Kidney epithelial cell (primary cell): Measurements from ENCODE around the gene PTEN. TPM values are rescaled to one million over a fixed set of nuclear protein-coding genes. Genes with fewer than 3 reads are reported as not detected.
"Not testable (repeated sequence)": the region's sequence is repeated elsewhere in the genome, so short reads cannot be mapped to it uniquely, and the experiment has no call there.

Source experiments
- DNase-seq: peaks from one replicate; pipeline ENCODE4 v3.0.0-alpha.2; 2010; ENCODE audit warnings: low read depth
- H3K27me3 ChIP-seq: 2 replicates; pipeline ENCODE4 v1.6.0; 2011; ENCODE audit warnings: low read length; ENCODE audit not compliant: control insufficient read depth, insufficient read depth
- H3K36me3 ChIP-seq: 2 replicates; pipeline ENCODE4 v1.5.1; 2011; ENCODE audit warnings: low read length; ENCODE audit not compliant: control insufficient read depth, insufficient read depth
- H3K4me3 ChIP-seq: 2 replicates; pipeline ENCODE4 v1.5.1; 2011; ENCODE audit warnings: low read depth, mild to moderate bottlenecking, control low read depth, low read length
- CTCF ChIP-seq: IDR thresholded peaks from 2 replicates; pipeline ENCODE4 v1.5.1; 2011; ENCODE audit warnings: mild to moderate bottlenecking, moderate library complexity, low read length, control low read depth, inconsistent platforms; ENCODE audit not compliant: insufficient read depth, poor library complexity, severe bottlenecking
- total RNA-seq: library from RNA; depleted of rRNA; stranded (reverse); fragments of >200 nt; gene quantifications from 2 replicates; pipeline ENCODE4 v1.2.3, GENCODE V29; 2015

The PTEN gene
- total RNA-seq, 1 donor from 2014 or later, result 39.3 TPM

DNA sequence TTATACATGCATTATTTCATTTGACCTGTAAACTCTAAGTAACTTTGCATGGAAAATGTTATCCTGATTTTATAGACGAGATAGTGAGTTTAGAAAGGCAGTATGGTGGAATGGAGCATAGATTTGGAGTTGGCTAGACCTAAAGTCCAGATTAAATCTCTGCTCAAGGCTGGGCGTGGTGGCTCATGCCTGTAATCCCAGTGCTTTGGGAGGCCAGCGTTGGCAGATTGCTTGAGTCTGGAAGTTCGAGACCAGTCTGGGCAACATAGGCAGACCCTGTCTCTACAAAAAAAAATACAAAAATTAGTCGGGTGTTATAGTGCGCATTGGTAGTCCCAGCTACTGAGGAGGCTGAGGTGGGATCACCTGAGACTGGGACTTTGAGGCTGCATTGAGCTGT, 9.4 kb downstream of the PTEN start:
- Histone ChIP-seq H3K27me3 (no peaks in the 10 kb centered on the region), H3K36me3 (no peaks in the 10 kb centered on the region), H3K4me3 (no peak overlapping the region)
- DNase-seq, result no peak
- TF ChIP-seq CTCF, result no peak

DNA sequence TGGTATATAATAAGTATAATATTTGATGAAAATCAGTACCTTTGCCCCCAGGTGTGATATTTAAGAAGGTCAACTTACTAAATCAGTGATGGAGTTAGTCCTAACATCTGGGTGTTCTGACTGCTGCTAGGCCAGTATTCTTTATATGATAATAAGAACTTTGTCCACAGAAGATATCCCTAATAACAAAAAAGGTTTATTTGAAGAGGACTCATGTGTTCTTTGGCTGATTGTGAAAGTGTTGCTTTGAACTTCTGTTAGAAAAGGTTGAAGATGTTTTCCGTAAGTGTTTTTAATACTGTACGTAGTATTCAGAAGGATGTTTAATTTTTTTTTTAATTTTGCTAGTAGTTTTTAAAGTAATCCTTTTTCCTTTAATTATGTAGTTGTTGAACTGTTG, 10.2 kb downstream of the PTEN start:
- no peak overlapping the region for H3K4me3 ChIP-seq
- no peak for DNase-seq
- TF ChIP-seq CTCF, result no peak

DNA sequence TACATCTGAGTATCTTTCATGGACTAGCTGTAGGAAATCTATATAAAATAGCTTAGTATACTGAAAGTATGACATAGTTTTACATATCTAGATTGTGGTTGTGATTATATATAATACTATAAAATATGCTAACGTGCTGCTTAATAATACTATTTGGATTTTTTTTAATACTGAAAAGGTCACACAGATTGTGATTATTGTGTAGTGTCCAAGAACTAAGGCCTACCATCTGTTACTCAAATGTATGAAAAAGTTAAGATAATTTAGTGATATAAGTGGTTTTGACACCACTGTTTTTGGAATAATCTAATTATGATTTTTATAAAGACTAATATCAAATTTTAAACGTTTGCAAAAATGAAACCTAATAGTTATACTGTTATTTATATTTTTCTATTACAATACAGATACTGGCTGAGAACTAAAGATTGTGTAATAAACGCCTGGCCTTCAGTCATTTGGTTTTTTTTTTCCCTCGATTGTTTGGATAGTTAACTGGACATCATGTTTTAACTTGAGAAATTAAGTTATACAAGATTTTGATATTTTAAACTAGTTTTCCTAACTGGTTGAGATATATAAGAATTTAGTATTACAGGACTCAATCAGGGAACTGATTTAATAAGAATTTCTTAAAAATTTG, 12.6 kb downstream of the PTEN start:
- Histone ChIP-seq H3K27me3 (no peaks in the 10 kb centered on the region), H3K4me3 (no peak overlapping the region), H3K36me3 (no peaks in the 10 kb centered on the region)
- DNase-seq, result no peak
- TF ChIP-seq CTCF, result no peak

More for the DNA sequence above, 10.2 kb downstream of the PTEN start:
- H3K27me3 ChIP-seq, result no peaks in the 10 kb centered on the region
- H3K36me3 ChIP-seq, result no peaks in the 10 kb centered on the region

DNA sequence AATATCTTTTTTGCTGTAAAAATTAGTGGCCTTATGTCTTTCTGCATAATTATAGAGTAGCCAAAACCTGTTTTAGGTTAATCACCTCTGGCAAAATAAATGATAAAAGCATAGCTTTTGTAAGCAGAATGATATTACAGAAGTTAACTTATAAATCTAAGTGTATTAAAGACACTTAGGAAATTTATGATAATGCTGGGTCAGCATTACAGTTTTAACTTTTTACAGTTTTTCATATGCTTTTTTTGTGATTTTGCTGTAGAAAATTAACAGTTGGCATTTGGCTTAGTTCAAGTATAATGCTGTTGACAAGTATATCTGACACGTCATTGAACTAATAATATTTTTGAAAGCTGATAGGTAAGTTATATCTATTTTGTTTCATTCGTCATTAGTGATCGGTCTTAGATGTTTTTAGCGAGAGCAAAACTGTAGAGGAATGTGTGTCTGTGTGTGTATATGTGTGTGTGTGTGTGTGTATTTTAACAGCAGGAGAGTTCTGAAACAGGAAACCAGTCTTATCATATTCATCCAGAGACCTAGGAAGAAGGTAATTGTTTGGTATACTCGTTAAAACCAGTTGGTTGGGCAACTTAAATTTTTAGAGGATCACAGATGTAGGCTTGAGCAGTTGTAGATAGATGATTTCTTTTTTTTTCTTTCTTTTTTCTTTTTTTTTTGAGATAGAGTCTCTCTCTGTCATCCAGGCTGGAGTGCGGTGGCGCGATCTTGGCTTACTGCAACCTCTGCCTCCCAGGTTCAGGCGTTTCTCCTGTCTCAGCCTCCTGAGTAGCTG, 15.4 kb downstream of the PTEN start:
- Histone ChIP-seq H3K27me3 (no peaks in the 10 kb centered on the region), H3K4me3 (no peak overlapping the region), H3K36me3 (no peaks in the 10 kb centered on the region)
- TF ChIP-seq CTCF, result no peak
- DNase-seq, result no peak

DNA sequence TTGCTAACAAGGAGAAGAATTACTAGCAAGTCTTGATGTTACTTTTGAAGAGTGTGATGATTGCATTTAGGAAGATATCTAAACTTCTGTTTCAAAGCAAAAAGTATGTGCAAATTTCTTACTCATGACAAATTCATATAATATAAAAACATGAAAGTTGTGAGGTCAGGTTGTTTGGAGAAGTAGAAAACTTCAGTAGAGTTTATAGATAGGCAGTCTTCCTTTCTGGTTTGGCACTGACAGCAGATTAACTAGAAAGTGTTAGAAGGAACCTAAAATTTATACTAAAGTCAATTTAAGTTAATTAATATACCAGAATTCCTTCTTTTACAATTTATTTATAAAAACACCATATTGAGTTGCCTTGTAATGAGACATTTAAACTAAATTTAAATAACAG, 16.9 kb downstream of the PTEN start:
- TF ChIP-seq CTCF, result no peak
- no peak for DNase-seq
- no peak overlapping the region for H3K4me3 ChIP-seq
- H3K36me3 ChIP-seq, result no peaks in the 10 kb centered on the region
- no peaks in the 10 kb centered on the region for H3K27me3 ChIP-seq

DNA sequence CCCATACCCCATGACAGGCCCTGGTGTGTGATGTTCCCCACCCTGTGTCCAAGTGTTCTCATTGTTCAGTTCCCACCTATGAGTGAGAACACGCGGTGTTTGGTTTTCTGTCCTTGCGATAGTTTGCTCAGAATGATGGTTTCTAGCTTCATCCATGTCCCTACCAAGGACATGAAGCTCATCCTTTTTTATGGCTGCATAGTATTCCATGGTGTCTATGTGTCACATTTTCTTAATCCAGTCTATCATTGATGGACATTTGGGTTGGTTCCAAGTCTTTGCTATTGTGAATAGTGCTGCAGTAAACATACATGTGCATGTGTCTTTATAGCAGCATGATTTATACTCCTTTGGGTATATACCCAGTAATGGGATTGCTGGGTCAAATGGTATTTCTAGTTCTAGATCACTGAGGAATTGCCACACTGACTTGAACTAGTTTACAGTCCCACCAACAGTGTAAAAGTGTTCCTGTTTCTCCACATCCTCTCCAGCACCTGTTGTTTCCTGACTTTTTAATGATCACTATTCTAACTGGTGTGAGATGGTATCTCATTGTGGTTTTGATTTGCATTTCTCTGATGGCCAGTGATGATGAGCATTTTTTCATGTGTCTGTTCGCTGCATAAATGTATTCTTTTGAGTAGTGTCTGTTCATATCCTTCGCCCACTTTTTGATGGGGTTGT, 18.1 kb downstream of the PTEN start:
- H3K27me3 ChIP-seq, DNase-seq, H3K4me3 ChIP-seq, H3K36me3 ChIP-seq: not testable (repeated sequence)
